T-helper 1 cell treated with Interleukin-12 subunit alpha and Interleukin-12 subunit beta and Interleukin-4 antibody, amounts not matched to agents 30 ng/mL and 1 ng/mL, for 36 hours (primary cell): Measurements from ENCODE around the gene ESYT2. TPM values are rescaled to one million over a fixed set of nuclear protein-coding genes. Genes with fewer than 3 reads are reported as not detected.

ENCODE experiments used
- intact Hi-C: fragments of 100-400 bp; cut with micrococcal nuclease; formaldehyde crosslinking; loops from one replicate; pipeline ENCODE4 v1.15.1; 2024
- total RNA-seq: library from RNA; stranded (reverse); gene quantifications from 2 replicates; pipeline ENCODE4 v1.2.3, GENCODE V29; 2022

Gene ESYT2
- total RNA-seq, 1 donor from 2014 or later = 86.3 TPM

GRCh38 chr7:158774952-158775351 lies 54.4 kb downstream of the ESYT2 start:
- intact Hi-C loops = no loop called here

- intact Hi-C loops = no loop called here
Measured at GRCh38 chr7:158772916-158773315, 56.4 kb downstream of the ESYT2 start.

- intact Hi-C loops = no loop called here
Measured at GRCh38 chr7:158771213-158771834, 58.0 kb downstream of the ESYT2 start.

DNA sequence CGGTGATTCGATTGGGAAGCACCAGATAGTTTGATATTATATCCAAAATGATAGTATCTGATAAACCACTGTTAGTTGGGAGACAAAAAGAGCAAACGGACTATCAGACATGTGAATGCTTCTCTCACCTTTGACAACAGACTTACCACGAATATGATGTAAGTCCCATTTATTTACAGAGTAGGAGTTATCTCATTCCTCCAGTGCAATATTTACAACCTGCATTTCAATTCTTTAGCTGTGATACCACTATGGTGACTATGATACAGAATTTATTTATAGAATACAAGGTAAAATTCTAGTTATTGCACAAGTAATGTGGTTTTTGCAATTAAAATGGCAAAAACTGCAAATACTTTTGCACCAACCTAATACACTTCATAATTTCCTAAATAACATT lies 61.6 kb downstream of the ESYT2 start:
- intact Hi-C loops = no loop called here

GRCh38 chr7:158766570-158767281 lies 62.6 kb downstream of the ESYT2 start:
- intact Hi-C loops = no loop called here

- intact Hi-C loops = no loop called here
Measured at GRCh38 chr7:158765020-158765419, 64.3 kb downstream of the ESYT2 start.

DNA sequence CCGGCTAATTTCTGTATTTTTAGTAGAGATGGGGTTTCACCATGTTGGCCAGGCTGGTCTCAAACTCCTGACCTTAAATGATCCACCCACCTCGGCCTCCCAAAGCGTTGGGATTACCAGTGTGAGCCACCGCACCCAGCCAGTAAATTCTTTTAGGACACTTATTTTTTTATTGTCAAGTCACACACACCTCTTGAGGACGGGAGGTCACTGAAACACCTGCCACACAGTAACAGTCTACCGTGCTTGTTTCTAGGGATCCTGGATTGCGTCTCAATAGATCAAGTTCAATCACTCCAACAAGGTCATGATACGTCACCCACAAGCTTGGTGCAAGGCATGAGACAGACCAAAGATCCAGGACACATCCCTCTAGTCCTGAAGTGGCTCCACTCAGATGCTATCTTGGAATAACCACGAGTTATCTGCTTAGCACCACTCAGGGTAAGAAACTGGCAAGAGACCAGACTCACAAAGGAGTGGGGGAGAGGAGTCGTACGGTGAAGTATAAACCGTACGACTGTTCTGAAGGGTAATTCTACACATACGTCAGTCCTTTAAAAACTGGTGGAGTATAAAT lies 65.8 kb downstream of the ESYT2 start:
- intact Hi-C loops = no loop called here

GRCh38 chr7:158761945-158762344 lies 67.4 kb downstream of the ESYT2 start:
- intact Hi-C loops = loop anchor here (1.0 kb wide), 1 partner anchor 215 kb away; no protein-coding TSS in a partner anchor

DNA sequence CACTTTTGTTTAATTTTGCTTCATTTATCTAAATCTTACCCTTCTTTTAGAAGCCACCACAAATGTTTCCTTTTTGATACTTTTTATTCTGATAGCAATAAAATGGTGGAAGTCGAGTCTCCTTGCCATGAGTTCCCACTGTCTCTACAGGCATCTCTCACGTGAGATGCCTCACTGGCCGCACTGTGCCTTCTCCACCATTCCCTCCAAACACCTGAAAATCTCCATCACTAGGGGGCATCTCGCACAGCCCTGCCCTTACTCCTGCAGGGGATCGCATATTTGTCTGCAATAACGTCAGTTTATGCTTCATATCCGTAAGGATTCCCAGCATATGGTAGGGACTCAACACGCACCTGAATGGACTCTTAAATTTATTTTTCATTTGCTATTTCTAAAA lies 68.4 kb downstream of the ESYT2 start:
- intact Hi-C loops = loop anchor here (1.0 kb wide), 1 partner anchor 216 kb away; no protein-coding TSS in a partner anchor

DNA sequence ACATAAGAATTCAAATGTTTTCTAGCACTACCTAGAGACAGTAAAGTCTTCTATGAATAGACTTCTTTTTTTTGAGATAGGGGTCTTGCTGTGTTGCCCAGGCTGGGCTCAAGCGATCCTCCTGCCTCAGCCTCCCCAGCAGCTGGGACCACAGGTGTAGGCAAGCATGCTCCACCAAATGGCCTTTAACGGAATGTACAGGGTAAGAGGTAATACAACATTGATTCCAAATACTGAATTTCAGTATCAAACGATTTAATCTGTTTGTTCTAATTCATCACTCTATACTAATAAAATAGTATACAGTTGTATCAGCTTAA lies 68.9 kb downstream of the ESYT2 start:
- intact Hi-C loops = no loop called here

DNA sequence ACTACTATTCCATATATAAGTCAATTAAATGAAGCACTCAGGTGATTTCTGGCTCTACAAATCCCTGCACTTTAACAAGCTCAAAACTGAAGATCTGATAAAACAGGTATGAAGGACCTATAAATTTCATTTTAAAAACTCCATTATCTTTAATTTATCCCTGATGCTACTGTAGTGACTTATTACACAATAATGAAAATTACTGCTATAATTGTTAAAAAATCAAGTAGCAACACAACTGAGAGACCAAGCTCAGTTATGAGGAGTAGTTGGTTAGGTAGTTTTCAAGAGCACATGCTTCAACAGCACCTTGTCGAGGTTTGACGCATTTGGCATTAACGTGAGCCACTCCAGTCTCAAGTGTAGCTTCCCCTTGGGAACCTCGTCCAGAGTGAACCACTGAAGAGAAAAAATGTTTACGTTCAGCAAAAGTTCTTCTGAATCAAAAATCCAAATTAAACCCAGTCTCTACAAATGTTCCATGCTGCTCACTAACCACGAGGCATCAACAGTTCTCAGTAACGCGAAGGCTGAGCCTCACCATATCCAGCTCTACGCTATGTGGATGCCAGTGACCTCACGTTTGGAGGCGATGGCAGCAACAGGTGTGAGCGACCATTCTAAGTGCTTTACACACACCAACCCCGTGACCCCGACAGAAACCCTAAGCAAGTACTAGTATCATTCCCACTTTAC lies 69.4 kb downstream of the ESYT2 start:
- intact Hi-C loops = no loop called here

DNA sequence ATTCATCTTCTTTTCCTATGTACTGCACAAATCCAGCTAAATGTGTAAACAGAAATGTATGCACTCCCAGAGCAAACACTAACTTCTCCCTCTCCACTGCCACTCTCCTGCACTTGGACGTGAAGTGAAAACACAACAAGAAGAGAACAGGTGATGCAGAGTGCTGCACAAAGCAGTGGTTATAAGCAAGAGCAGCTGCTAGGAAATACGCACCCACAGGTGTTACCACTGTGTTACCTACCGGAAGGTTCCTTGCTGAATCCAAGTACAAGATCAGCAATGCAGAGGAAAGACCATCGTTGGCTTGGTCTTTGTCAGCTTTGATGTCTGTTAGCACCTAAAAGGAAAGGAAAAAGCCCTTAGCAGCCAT lies 70.1 kb downstream of the ESYT2 start:
- intact Hi-C loops = no loop called here

DNA sequence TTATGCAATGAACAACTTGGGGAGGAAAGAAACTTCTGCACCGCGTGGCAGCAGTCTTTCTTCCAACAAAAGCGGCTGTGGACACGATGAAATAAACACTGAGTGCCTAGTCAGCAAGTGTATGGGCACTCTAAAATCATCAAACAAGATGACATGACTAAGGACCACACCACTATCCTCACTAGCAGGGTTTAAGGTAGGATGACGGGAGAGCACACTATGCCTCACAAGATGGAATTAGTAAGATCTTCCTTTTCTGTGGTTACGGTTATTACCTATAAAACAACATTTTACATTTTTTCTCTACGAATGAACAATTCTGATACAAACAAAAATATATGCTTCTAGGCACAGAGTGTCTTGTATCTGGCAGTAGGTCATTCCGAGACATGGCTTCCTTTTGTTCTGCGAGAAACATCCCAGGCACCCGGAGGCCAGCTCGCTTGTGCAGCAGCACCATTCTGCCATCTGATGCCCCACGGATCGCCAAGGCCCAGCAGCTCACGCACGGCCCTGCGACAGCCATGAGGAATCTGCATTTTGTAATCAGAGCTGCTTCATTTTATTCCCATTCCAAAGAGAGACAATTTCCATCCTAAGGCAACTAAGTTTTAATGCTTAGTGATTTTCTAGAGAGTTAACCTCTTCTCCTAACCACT lies 70.6 kb downstream of the ESYT2 start:
- intact Hi-C loops = no loop called here

DNA sequence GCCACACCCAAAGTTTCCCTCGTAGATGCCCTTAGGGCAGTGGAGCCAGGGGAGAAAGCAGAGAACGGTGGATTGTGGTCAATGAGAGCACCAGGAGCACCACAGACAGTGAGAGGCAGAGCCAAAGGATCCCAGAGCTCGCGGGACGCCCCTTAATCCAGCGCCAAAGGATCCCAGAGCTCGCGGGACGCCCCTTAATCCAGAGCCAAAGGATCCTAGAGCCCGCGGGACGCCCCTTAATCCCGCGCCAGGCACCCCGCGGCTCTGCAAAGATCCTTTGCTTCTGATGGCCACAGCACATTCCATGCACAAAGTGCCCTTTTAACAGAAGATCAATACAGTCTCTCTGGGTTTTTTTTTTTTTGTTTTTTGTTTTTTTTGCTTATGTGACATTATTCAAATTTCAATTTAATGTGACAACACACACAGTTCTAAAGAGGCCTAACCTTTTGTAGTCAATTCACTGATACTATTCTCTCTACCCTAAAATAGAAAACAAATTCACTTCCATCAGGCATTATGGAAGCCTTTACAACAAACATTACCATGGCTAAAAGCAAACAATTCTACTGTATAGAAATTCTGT lies 71.8 kb downstream of the ESYT2 start:
- intact Hi-C loops = no loop called here

DNA sequence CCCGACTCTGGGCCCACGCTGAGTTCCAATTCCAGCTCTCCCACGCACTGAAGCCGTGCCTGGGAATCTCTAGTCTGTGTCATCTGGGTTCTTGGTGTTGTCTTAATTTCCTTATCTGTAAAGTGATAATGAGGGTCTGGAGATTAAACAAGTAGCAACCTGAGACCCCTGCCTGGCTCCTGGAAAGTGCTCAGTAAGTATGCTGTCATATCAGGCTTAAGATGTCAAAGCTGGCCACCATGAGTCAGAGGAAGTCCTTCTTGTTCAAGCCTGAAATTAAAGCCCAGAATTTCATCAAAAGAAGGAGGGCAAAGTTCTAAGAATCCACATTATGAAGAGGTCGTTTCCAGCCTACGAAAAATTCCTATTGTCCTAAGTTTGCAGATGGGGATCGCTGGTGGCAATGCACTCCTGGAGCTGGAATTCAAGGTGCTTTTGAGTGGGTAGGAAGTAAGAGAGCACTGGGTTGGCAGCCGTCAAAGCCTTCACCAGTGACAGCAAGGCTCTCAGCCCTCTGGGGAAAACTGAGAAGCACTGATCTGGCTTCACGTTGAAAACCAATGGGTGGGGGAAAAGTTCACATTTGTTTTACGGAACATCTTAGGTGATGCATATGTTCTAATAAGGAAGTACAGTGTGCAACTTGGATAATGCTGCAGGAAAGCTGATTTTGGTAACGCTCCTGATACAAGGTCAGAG lies 74.4 kb downstream of the ESYT2 start:
- intact Hi-C loops = no loop called here

GRCh38 chr7:158753900-158754299 lies 75.4 kb downstream of the ESYT2 start:
- intact Hi-C loops = no loop called here

DNA sequence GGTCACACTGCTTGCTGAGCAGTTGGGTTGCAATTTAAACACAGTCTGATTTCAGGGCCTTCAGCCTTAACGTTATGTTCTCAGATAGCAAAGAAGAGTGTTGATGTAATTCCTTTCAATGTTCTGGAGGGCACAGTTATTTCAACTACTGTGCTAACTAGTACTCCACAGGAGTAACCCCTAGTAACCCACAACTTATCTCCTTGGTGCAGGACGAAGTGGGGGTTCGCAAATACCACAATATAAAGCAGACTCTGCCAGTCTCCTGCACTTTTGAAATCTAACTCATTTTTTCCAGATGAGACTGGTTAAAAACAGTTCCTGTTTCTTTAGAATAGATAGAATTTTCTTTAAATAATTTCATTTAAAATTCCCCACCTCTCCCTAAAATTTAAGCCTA lies 77.6 kb downstream of the ESYT2 start:
- intact Hi-C loops = no loop called here

GRCh38 chr7:158751199-158751598 lies 78.1 kb downstream of the ESYT2 start:
- intact Hi-C loops = no loop called here

- intact Hi-C loops = no loop called here
Measured at GRCh38 chr7:158750702-158751101, 78.6 kb downstream of the ESYT2 start.

GRCh38 chr7:158749396-158749795 lies 79.9 kb downstream of the ESYT2 start:
- intact Hi-C loops = no loop called here

GRCh38 chr7:158748335-158748734 lies 81.0 kb downstream of the ESYT2 start:
- intact Hi-C loops = no loop called here
